ENCODE data around the gene JKAMP.

DNA sequence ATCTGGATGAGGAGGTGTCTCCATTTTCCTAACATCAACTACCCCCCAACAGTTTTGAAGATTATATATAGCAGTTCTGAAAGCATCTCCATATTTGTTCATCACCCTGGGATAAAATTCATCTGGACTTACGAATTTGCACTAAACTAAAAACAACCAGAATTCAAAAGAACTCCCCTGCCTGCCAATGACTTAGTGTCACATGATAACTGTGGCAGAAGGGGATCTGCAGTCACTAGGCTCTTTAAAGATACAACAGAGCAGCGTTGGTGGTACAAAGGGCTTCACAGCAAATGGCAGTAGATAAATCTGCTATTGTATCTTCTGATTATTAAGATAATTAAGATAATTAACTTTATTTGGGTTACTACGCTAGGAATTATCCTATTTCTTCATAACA is 49.2 kb upstream of the JKAMP start:
- TF ChIP-seq, protein P1, sequence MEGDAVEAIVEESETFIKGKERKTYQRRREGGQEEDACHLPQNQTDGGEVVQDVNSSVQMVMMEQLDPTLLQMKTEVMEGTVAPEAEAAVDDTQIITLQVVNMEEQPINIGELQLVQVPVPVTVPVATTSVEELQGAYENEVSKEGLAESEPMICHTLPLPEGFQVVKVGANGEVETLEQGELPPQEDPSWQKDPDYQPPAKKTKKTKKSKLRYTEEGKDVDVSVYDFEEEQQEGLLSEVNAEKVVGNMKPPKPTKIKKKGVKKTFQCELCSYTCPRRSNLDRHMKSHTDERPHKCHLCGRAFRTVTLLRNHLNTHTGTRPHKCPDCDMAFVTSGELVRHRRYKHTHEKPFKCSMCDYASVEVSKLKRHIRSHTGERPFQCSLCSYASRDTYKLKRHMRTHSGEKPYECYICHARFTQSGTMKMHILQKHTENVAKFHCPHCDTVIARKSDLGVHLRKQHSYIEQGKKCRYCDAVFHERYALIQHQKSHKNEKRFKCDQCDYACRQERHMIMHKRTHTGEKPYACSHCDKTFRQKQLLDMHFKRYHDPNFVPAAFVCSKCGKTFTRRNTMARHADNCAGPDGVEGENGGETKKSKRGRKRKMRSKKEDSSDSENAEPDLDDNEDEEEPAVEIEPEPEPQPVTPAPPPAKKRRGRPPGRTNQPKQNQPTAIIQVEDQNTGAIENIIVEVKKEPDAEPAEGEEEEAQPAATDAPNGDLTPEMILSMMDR (IDR thresholded peaks at IDR 0.05 in 2 of 3, conservative IDR thresholded peaks at IDR 0.05 in 1 of 3; ENCODE audit: borderline replicate concordance in 1 of 3, insufficient read depth in 1 of 3, low read depth in 2 of 3, low read length in 2 of 3): no peak
- TF ChIP-seq CEBPB (IDR thresholded peaks at IDR 0.05; ENCODE audit: low read depth) (no peak), TCF7L2 (IDR thresholded peaks at IDR 0.05; ENCODE audit: borderline replicate concordance, extremely low read depth, insufficient read depth, insufficient read length) (no peak)

All from HCT116 (cell line).